Measurements from ENCODE around the gene TMEM245. TPM values are rescaled to one million over a fixed set of nuclear protein-coding genes. Genes with fewer than 3 reads are reported as not detected.

The TMEM245 gene
- total RNA-seq, 1 donor from 2014 or later: 52.2 TPM

- FAIRE-seq (no peak), DNase-seq (ENCODE audit: low read depth) (no peak)
- H4K20me1 ChIP-seq (ENCODE audit: insufficient read depth, low read length): no peaks in the 10 kb centered on the region
- peaks cover 8% of the 10 kb centered on the region for H3K27me3 Mint-ChIP-seq (ENCODE audit: low read depth, unreplicated experiment)
- H3K9ac ChIP-seq (ENCODE audit: low read length): no peak overlapping the region
- H3K4me2 ChIP-seq (ENCODE audit: low read length): no peak overlapping the region
- no peaks in the 10 kb centered on the region for H3K4me1 ChIP-seq (ENCODE audit: insufficient read depth, low read length)
- H3K27ac Mint-ChIP-seq (ENCODE audit: unreplicated experiment): no peak overlapping the region
- H3K4me3 Mint-ChIP-seq (ENCODE audit: unreplicated experiment): no peak overlapping the region
- peaks cover 5% of the 10 kb centered on the region for H3K9me3 Mint-ChIP-seq (ENCODE audit: unreplicated experiment)
- no peak overlapping the region for H2AFZ ChIP-seq (ENCODE audit: low read depth, low read length)
- no peaks in the 10 kb centered on the region for H3K4me1 Mint-ChIP-seq (ENCODE audit: low read depth, unreplicated experiment)
- no peaks in the 10 kb centered on the region for H3K36me3 Mint-ChIP-seq (ENCODE audit: low read depth, unreplicated experiment)
- H3K27ac ChIP-seq (ENCODE audit: low read depth, low read length): no peak overlapping the region
- no peaks in the 10 kb centered on the region for H3K79me2 ChIP-seq (ENCODE audit: insufficient read depth, low read length)
- H3K9me3 ChIP-seq (ENCODE audit: insufficient read depth, low read depth, low read length): peaks cover 9% of the 10 kb centered on the region
- peaks cover 2% of the 10 kb centered on the region for H3K27me3 ChIP-seq (ENCODE audit: insufficient read depth, low read length)
- TF ChIP-seq EZH2 (IDR thresholded peaks at IDR 0.05; ENCODE audit: insufficient read depth, low read length) (no peak), CTCF (IDR thresholded peaks at IDR 0.05; ENCODE audit: insufficient read depth, low read depth, low read length) (no peak)
- H3K36me3 ChIP-seq (ENCODE audit: insufficient read depth, low read length): no peaks in the 10 kb centered on the region
- H3K4me3 ChIP-seq (ENCODE audit: insufficient read depth, low read depth, low read length): no peak overlapping the region
These were observed 37.0 kb upstream of the TMEM245 start for GRCh38 chr9:109156708-109157107.

DNA sequence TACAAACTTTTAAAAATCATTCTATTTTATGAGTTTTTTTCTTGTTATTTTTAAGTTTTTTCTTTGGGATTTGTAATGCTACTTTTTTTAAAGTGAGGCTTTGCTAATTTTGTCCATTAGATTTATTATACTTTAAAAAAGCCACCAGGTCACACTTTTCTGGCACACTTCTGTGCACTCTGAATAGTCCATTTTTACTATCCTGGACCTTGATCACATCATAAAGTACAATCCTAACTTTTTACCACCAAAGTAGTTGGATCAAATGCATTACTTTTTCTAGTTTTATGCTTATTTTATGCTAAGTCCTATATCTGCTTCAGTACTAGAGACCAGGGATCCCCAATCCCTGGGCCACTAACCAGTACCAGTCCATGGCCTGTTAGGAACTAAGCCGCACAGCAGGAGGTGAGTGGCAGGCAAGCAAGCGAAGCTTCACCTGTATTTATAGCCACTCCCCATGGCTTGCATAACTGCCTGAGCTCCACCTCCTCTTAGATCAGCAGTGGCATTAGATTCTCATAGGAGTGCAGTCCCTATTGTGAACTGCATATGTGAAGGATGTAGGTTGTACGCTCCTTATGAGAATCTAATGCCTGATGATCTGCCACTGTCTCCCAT lies 31.3 kb upstream of the TMEM245 start:
- peaks cover 5% of the 10 kb centered on the region for H3K9me3 Mint-ChIP-seq (ENCODE audit: unreplicated experiment)
- H4K20me1 ChIP-seq (ENCODE audit: insufficient read depth, low read length): no peaks in the 10 kb centered on the region
- H3K36me3 Mint-ChIP-seq (ENCODE audit: low read depth, unreplicated experiment): peaks cover 2% of the 10 kb centered on the region
- H3K27me3 Mint-ChIP-seq (ENCODE audit: low read depth, unreplicated experiment): peaks cover 13% of the 10 kb centered on the region
- no peaks in the 10 kb centered on the region for H3K4me1 Mint-ChIP-seq (ENCODE audit: low read depth, unreplicated experiment)
- H3K4me3 ChIP-seq (ENCODE audit: insufficient read depth, low read depth, low read length): no peak overlapping the region
- no peak overlapping the region for H3K9ac ChIP-seq (ENCODE audit: low read length)
- no peak for TF ChIP-seq EZH2 (IDR thresholded peaks at IDR 0.05; ENCODE audit: insufficient read depth, low read length)
- TF ChIP-seq CTCF (IDR thresholded peaks at IDR 0.05; ENCODE audit: insufficient read depth, low read depth, low read length): no peak
- H3K36me3 ChIP-seq (ENCODE audit: insufficient read depth, low read length): no peaks in the 10 kb centered on the region
- no peak overlapping the region for H3K4me2 ChIP-seq (ENCODE audit: low read length)
- H2AFZ ChIP-seq (ENCODE audit: low read depth, low read length): no peak overlapping the region
- H3K27ac Mint-ChIP-seq (ENCODE audit: unreplicated experiment): no peak overlapping the region
- H3K4me3 Mint-ChIP-seq (ENCODE audit: unreplicated experiment): no peak overlapping the region
- DNase-seq (ENCODE audit: low read depth): no peak
- no peaks in the 10 kb centered on the region for H3K4me1 ChIP-seq (ENCODE audit: insufficient read depth, low read length)
- H3K27me3 ChIP-seq (ENCODE audit: insufficient read depth, low read length): no peaks in the 10 kb centered on the region
- H3K9me3 ChIP-seq (ENCODE audit: insufficient read depth, low read depth, low read length): peaks cover 9% of the 10 kb centered on the region
- no peak for FAIRE-seq
- no peaks in the 10 kb centered on the region for H3K79me2 ChIP-seq (ENCODE audit: insufficient read depth, low read length)
- no peak overlapping the region for H3K27ac ChIP-seq (ENCODE audit: low read depth, low read length)

DNA sequence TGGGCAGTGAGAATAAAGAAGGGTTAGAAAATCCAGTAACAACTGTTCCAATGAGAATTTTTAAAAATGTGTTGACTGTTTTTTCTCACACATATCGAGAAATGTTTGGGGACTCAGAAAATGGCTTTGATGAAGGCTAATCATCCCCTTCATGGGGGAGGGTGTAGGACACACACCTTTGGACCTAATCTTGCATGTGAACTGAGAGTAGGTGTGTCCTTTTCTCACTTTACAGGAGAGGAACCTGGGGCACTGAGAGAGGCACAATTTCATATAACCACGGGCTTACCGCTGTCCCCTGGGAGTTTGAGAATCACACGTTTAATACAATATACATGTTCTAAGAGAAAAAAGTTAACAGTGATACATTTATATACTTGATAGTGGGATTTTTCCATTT lies 30.0 kb upstream of the TMEM245 start:
- DNase-seq (ENCODE audit: low read depth) (no peak), FAIRE-seq (no peak)
- H3K4me1 ChIP-seq (ENCODE audit: insufficient read depth, low read length): no peaks in the 10 kb centered on the region
- H3K79me2 ChIP-seq (ENCODE audit: insufficient read depth, low read length): no peaks in the 10 kb centered on the region
- peaks cover 9% of the 10 kb centered on the region for H3K9me3 ChIP-seq (ENCODE audit: insufficient read depth, low read depth, low read length)
- Mint-ChIP-seq H3K36me3 (ENCODE audit: low read depth, unreplicated experiment) (peaks cover 2% of the 10 kb centered on the region), H3K27me3 (ENCODE audit: low read depth, unreplicated experiment) (peaks cover 13% of the 10 kb centered on the region), H3K4me3 (ENCODE audit: unreplicated experiment) (no peak overlapping the region), H3K4me1 (ENCODE audit: low read depth, unreplicated experiment) (no peaks in the 10 kb centered on the region), H3K27ac (ENCODE audit: unreplicated experiment) (no peak overlapping the region), H3K9me3 (ENCODE audit: unreplicated experiment) (peaks cover 5% of the 10 kb centered on the region)
- H4K20me1 ChIP-seq (ENCODE audit: insufficient read depth, low read length): no peaks in the 10 kb centered on the region
- H3K27me3 ChIP-seq (ENCODE audit: insufficient read depth, low read length): no peaks in the 10 kb centered on the region
- no peak overlapping the region for H3K4me2 ChIP-seq (ENCODE audit: low read length)
- TF ChIP-seq CTCF (IDR thresholded peaks at IDR 0.05; ENCODE audit: insufficient read depth, low read depth, low read length) (no peak), EZH2 (IDR thresholded peaks at IDR 0.05; ENCODE audit: insufficient read depth, low read length) (no peak)
- no peak overlapping the region for H3K4me3 ChIP-seq (ENCODE audit: insufficient read depth, low read depth, low read length)
- no peak overlapping the region for H3K9ac ChIP-seq (ENCODE audit: low read length)
- no peak overlapping the region for H2AFZ ChIP-seq (ENCODE audit: low read depth, low read length)
- H3K27ac ChIP-seq (ENCODE audit: low read depth, low read length): no peak overlapping the region
- H3K36me3 ChIP-seq (ENCODE audit: insufficient read depth, low read length): no peaks in the 10 kb centered on the region
